ENCODE data around the gene DCC. TPM values are rescaled to one million over a fixed set of nuclear protein-coding genes. Genes with fewer than 3 reads are reported as not detected.

The DCC gene
- total RNA-seq, 4 donors from 2014 or later, result 0.16 TPM; not detected in 3

DNA sequence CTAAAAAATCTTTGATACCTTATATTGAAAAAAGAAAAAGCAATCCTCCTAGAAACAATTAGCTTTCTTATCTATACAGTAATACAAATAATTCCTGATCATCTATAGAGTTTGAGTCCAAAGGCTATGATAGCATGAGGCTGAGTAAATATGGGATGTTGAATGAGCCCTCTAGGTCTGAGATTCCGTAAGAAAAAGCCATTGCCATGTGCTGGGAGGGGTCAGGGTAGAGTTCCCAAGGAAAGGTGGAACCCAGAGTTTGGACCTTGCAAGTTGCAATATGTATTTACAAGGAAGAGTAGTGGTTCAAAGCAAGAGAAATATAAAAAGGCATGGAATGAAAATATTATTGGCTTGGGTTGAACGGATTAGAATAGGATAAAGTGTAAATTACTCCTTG, 178.1 kb downstream of the DCC start:
- H3K9me3 ChIP-seq, result no peaks in the 10 kb centered on the region
- TF ChIP-seq POLR2AphosphoS5 (IDR thresholded peaks at IDR 0.05) (no peak), POLR2A (IDR thresholded peaks at IDR 0.05) (no peak), EP300 (IDR thresholded peaks at IDR 0.05) (no peak)
- TF ChIP-seq, protein P1, sequence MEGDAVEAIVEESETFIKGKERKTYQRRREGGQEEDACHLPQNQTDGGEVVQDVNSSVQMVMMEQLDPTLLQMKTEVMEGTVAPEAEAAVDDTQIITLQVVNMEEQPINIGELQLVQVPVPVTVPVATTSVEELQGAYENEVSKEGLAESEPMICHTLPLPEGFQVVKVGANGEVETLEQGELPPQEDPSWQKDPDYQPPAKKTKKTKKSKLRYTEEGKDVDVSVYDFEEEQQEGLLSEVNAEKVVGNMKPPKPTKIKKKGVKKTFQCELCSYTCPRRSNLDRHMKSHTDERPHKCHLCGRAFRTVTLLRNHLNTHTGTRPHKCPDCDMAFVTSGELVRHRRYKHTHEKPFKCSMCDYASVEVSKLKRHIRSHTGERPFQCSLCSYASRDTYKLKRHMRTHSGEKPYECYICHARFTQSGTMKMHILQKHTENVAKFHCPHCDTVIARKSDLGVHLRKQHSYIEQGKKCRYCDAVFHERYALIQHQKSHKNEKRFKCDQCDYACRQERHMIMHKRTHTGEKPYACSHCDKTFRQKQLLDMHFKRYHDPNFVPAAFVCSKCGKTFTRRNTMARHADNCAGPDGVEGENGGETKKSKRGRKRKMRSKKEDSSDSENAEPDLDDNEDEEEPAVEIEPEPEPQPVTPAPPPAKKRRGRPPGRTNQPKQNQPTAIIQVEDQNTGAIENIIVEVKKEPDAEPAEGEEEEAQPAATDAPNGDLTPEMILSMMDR (IDR thresholded peaks at IDR 0.05), result no peak
- no peak overlapping the region for H3K27ac ChIP-seq
- no peak for DNase-seq (ENCODE audit: low spot score in 2 of 2)
- H3K4me1 ChIP-seq, result no peaks in the 10 kb centered on the region
- WGBS, result 85% methylated on average over 2 of the region's 2 CpGs
- no peaks in the 10 kb centered on the region for H3K36me3 ChIP-seq
- no peaks in the 10 kb centered on the region for H3K27me3 ChIP-seq
- H3K4me3 ChIP-seq, result no peak overlapping the region

DNA sequence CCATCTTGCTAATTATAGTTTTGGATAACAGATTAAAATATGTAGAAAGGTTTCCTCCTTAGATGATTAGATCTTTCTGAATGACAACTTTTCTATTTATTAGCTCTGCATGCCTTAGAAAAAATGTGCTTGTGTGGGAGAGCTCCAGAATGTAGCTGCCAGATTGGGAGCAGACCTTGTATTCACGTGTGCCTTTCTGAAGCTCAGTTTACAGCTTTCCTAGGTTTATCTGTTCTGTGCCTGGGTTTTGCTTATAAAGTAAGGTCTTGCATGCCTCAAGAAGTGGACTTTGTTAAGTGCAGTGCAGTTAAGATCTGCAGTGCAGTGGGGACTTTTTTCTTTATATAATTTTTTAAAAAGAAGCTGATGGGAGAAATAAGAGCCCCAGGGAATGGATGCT, 179.0 kb downstream of the DCC start:
- H3K4me1 ChIP-seq, result no peaks in the 10 kb centered on the region
- no peak overlapping the region for H3K4me3 ChIP-seq
- H3K27me3 ChIP-seq, result no peaks in the 10 kb centered on the region
- no peaks in the 10 kb centered on the region for H3K36me3 ChIP-seq
- DNase-seq (ENCODE audit: low spot score in 2 of 2), result no peak
- H3K9me3 ChIP-seq, result no peaks in the 10 kb centered on the region
- H3K27ac ChIP-seq, result no peak overlapping the region
- 9% methylated on average over 1 of the region's 1 CpG for WGBS
- TF ChIP-seq, protein P1 (IDR thresholded peaks at IDR 0.05), result no peak
- TF ChIP-seq POLR2AphosphoS5 (IDR thresholded peaks at IDR 0.05) (no peak), EP300 (IDR thresholded peaks at IDR 0.05) (no peak), POLR2A (IDR thresholded peaks at IDR 0.05) (no peak)

DNA sequence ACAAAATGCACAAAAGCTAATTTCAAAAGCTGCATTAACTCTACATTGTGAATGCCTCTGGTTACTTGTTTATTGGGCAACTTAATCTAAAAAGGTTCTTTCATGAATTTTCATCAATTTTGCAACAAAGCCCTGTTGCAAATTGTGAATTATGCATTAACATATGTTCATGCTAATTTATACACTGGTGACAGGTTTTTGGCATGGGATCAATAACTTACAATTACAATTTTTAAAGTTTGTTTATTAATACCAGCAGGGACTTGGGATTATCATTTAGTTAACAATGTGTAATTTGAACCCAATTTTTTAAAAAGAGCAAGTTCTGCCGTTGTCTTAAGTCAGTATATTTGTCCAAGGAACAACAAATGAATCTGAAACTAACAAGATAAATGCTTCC, 183.6 kb downstream of the DCC start:
- no peak for DNase-seq (ENCODE audit: low spot score in 2 of 2)
- H3K4me1 ChIP-seq, result no peaks in the 10 kb centered on the region
- no peak for TF ChIP-seq POLR2A (IDR thresholded peaks at IDR 0.05)
- TF ChIP-seq, protein P1 (IDR thresholded peaks at IDR 0.05), result no peak
- TF ChIP-seq POLR2AphosphoS5 (IDR thresholded peaks at IDR 0.05), result no peak
- TF ChIP-seq EP300 (IDR thresholded peaks at IDR 0.05), result no peak
- H3K4me3 ChIP-seq, result no peak overlapping the region
- no peaks in the 10 kb centered on the region for H3K36me3 ChIP-seq
- WGBS, result 37% methylated on average over 1 of the region's 1 CpG
- no peaks in the 10 kb centered on the region for H3K27me3 ChIP-seq
- no peaks in the 10 kb centered on the region for H3K9me3 ChIP-seq
- H3K27ac ChIP-seq, result no peak overlapping the region

DNA sequence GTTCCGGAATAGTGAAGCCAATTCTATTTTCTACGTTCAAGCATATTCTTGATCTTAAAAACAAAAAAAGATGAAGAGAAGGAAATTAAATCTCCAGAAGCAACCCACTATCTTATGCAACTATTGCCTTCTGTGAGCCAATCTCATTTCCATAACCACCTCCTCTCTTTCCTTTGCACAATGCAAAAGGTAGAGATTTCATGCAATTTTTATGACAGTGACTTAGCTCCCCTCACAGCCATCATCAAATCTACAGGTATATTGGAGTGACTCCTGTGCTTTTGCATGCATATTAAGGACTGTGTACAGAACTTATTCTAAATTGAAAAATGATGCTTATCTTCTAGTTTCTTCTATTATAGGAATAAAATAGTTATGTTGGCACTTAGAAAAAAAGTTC, 191.8 kb downstream of the DCC start:
- WGBS, result 88% methylated on average over 2 of the region's 2 CpGs
- TF ChIP-seq POLR2AphosphoS5 (IDR thresholded peaks at IDR 0.05) (no peak), POLR2A (IDR thresholded peaks at IDR 0.05) (no peak), EP300 (IDR thresholded peaks at IDR 0.05) (no peak)
- TF ChIP-seq, protein P1 (IDR thresholded peaks at IDR 0.05), result no peak
- H3K4me1 ChIP-seq, result no peaks in the 10 kb centered on the region

DNA sequence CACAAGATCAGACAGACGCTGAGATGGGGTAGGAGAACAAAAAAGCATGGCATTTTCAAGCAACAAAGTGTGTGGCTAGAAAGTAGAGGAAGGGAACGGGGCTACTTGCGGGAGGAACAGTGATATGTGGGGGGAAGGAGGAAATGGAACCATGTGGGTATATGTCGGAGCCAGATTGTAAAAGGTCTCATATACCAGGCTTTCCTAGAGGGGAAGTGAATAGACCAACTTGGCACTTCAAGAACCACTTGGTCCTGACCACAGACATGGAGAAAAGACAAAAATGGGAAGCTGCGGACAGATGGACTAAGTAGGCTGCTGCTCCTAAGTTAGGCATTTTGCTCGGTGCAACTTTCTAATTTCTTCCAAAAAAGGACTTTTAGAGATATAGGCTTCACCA, 196.0 kb downstream of the DCC start:
- H3K9me3 ChIP-seq, result no peaks in the 10 kb centered on the region
- no peaks in the 10 kb centered on the region for H3K27me3 ChIP-seq
- DNase-seq (ENCODE audit: low spot score in 2 of 2), result no peak
- 73% methylated on average over 6 of the region's 6 CpGs for WGBS
- H3K4me1 ChIP-seq, result no peaks in the 10 kb centered on the region
- no peak overlapping the region for H3K4me3 ChIP-seq
- TF ChIP-seq, protein P1 (IDR thresholded peaks at IDR 0.05), result no peak
- TF ChIP-seq POLR2AphosphoS5 (IDR thresholded peaks at IDR 0.05) (no peak), POLR2A (IDR thresholded peaks at IDR 0.05) (no peak), EP300 (IDR thresholded peaks at IDR 0.05) (no peak)
- no peaks in the 10 kb centered on the region for H3K36me3 ChIP-seq
- no peak overlapping the region for H3K27ac ChIP-seq

More for the DNA sequence above, 191.8 kb downstream of the DCC start:
- Histone ChIP-seq H3K27ac (no peak overlapping the region), H3K27me3 (no peaks in the 10 kb centered on the region), H3K4me3 (no peak overlapping the region), H3K9me3 (no peaks in the 10 kb centered on the region), H3K36me3 (no peaks in the 10 kb centered on the region)
- DNase-seq (ENCODE audit: low spot score in 2 of 2), result no peak
